ENCODE measurements around the gene BTF3.

The BTF3 gene

DNA sequence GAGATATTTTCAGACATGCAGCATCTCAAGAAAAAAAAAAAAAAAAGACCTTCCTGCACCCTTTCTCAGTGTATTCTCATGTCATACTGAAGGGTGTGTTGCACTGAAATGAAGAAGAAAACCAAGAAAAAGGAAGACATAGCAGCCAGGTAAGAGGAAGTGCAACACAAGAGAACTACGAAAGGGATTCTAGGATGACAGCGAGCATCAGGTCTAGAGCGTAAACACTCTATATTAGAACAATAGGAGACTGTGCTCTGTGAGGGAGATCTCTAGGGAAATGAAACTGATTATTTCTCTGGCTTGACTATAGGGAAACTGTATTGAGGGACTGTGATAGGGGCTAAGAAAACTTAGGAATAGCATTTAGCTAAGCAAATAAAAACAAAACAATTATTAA lies 30.0 kb downstream of the BTF3 start:
- Histone ChIP-seq H3K4me1 (ENCODE audit: insufficient read depth, low read length, poor library complexity, severe bottlenecking) (no peaks in the 10 kb centered on the region), H3K4me3 (ENCODE audit: low read length, poor library complexity, severe bottlenecking) (no peak overlapping the region), H2AFZ (ENCODE audit: low read length) (no peak overlapping the region), H4K20me1 (ENCODE audit: insufficient read depth, low read length, poor library complexity, severe bottlenecking) (no peaks in the 10 kb centered on the region), H3K9me2 (replicated peaks; ENCODE audit: low read depth, low read length) (no peaks in the 10 kb centered on the region), H3F3A (ENCODE audit: low read depth) (no peaks in the 10 kb centered on the region), H3K9ac (ENCODE audit: low read depth, low read length, poor library complexity, severe bottlenecking) (no peak overlapping the region), H3K9me3 (ENCODE audit: insufficient read depth, low read depth, low read length) (no peaks in the 10 kb centered on the region), H3K36me3 (ENCODE audit: insufficient read depth, low read length) (no peaks in the 10 kb centered on the region), H3K4me2 (ENCODE audit: low read depth, low read length, poor library complexity, severe bottlenecking) (no peak overlapping the region), H3K27me3 (ENCODE audit: insufficient read depth, low read length, poor library complexity, severe bottlenecking) (no peaks in the 10 kb centered on the region), H3K79me2 (ENCODE audit: insufficient read depth, low read length) (no peaks in the 10 kb centered on the region)
- TF ChIP-seq, protein P1, sequence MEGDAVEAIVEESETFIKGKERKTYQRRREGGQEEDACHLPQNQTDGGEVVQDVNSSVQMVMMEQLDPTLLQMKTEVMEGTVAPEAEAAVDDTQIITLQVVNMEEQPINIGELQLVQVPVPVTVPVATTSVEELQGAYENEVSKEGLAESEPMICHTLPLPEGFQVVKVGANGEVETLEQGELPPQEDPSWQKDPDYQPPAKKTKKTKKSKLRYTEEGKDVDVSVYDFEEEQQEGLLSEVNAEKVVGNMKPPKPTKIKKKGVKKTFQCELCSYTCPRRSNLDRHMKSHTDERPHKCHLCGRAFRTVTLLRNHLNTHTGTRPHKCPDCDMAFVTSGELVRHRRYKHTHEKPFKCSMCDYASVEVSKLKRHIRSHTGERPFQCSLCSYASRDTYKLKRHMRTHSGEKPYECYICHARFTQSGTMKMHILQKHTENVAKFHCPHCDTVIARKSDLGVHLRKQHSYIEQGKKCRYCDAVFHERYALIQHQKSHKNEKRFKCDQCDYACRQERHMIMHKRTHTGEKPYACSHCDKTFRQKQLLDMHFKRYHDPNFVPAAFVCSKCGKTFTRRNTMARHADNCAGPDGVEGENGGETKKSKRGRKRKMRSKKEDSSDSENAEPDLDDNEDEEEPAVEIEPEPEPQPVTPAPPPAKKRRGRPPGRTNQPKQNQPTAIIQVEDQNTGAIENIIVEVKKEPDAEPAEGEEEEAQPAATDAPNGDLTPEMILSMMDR (conservative IDR thresholded peaks at IDR 0.05; ENCODE audit: low read length): no peak
- TF ChIP-seq EZH2phosphoT487 (IDR thresholded peaks at IDR 0.05; ENCODE audit: borderline replicate concordance): no peak

DNA sequence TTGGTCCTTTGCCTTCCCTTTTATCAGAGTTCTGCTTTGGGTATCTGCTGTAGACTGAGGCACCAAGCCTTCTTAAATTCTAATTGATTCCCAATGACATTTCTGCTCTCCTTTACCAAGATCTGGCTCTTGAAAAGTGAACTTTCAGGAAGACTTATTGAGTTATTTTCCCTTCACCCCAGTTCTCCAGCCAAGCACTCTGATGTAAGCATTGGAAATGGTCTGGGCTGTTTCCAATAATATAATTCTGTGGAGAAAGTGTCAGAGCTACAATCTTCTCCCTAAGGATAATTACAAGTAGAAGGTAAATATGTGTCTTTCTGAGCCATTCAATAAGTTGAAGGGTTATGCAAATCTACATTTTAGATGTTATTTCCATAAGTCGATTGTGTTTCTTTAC lies 30.8 kb downstream of the BTF3 start:
- H3K27me3 ChIP-seq (ENCODE audit: insufficient read depth, low read length, poor library complexity, severe bottlenecking): no peaks in the 10 kb centered on the region
- no peak overlapping the region for H3K4me3 ChIP-seq (ENCODE audit: low read length, poor library complexity, severe bottlenecking)
- H4K20me1 ChIP-seq (ENCODE audit: insufficient read depth, low read length, poor library complexity, severe bottlenecking): no peaks in the 10 kb centered on the region
- H3F3A ChIP-seq (ENCODE audit: low read depth): no peaks in the 10 kb centered on the region
- H3K79me2 ChIP-seq (ENCODE audit: insufficient read depth, low read length): no peaks in the 10 kb centered on the region
- H3K36me3 ChIP-seq (ENCODE audit: insufficient read depth, low read length): no peaks in the 10 kb centered on the region
- H3K9me3 ChIP-seq (ENCODE audit: insufficient read depth, low read depth, low read length): no peaks in the 10 kb centered on the region
- H3K4me1 ChIP-seq (ENCODE audit: insufficient read depth, low read length, poor library complexity, severe bottlenecking): no peaks in the 10 kb centered on the region
- no peak overlapping the region for H3K9ac ChIP-seq (ENCODE audit: low read depth, low read length, poor library complexity, severe bottlenecking)
- H2AFZ ChIP-seq (ENCODE audit: low read length): no peak overlapping the region
- no peaks in the 10 kb centered on the region for H3K9me2 ChIP-seq (replicated peaks; ENCODE audit: low read depth, low read length)
- TF ChIP-seq, protein P1 (conservative IDR thresholded peaks at IDR 0.05; ENCODE audit: low read length): no peak
- TF ChIP-seq EZH2phosphoT487 (IDR thresholded peaks at IDR 0.05; ENCODE audit: borderline replicate concordance): no peak
- H3K4me2 ChIP-seq (ENCODE audit: low read depth, low read length, poor library complexity, severe bottlenecking): no peak overlapping the region

DNA sequence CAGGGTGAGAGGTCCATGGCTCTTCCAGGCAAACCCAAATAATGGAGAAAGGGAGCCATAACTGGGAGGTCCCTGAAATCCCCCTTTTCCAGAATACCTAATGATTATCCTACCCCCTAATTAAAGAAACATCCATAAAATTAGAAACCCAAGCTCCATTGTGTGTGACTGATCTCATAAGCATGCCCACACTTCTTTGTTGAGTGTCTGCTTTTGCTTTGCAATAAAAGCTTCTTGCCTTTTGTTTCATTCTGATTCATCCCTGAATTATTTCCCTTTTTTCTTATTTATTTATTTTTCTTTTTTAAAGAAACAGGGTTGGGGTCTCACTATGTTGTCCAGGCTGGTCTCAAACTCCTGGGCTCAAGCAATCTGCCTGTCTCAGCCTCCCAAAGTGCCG lies 33.1 kb downstream of the BTF3 start:
- H3K9ac ChIP-seq (ENCODE audit: low read depth, low read length, poor library complexity, severe bottlenecking): no peak overlapping the region
- no peak overlapping the region for H2AFZ ChIP-seq (ENCODE audit: low read length)

More for the DNA sequence above, 33.1 kb downstream of the BTF3 start:
- H3F3A ChIP-seq (ENCODE audit: low read depth): no peaks in the 10 kb centered on the region
- no peak for TF ChIP-seq EZH2phosphoT487 (IDR thresholded peaks at IDR 0.05; ENCODE audit: borderline replicate concordance)
- TF ChIP-seq, protein P1 (conservative IDR thresholded peaks at IDR 0.05; ENCODE audit: low read length): no peak
- H3K4me1 ChIP-seq (ENCODE audit: insufficient read depth, low read length, poor library complexity, severe bottlenecking): no peaks in the 10 kb centered on the region
- no peaks in the 10 kb centered on the region for H3K27me3 ChIP-seq (ENCODE audit: insufficient read depth, low read length, poor library complexity, severe bottlenecking)
- H3K4me3 ChIP-seq (ENCODE audit: low read length, poor library complexity, severe bottlenecking): no peak overlapping the region
- H3K36me3 ChIP-seq (ENCODE audit: insufficient read depth, low read length): no peaks in the 10 kb centered on the region
- H4K20me1 ChIP-seq (ENCODE audit: insufficient read depth, low read length, poor library complexity, severe bottlenecking): no peaks in the 10 kb centered on the region
- H3K9me3 ChIP-seq (ENCODE audit: insufficient read depth, low read depth, low read length): no peaks in the 10 kb centered on the region
- H3K9me2 ChIP-seq (replicated peaks; ENCODE audit: low read depth, low read length): no peaks in the 10 kb centered on the region
- no peaks in the 10 kb centered on the region for H3K79me2 ChIP-seq (ENCODE audit: insufficient read depth, low read length)
- no peak overlapping the region for H3K4me2 ChIP-seq (ENCODE audit: low read depth, low read length, poor library complexity, severe bottlenecking)
